DOHH2 (cell line): ENCODE measurements around the gene KIRREL3.

Experiments
- CTCF ChIP-seq: fragments of 200-600 bp; sonication (generic); IDR thresholded peaks from one replicate; pipeline ENCODE4 v1.5.1; 2014; ENCODE audit warnings: antibody characterized with exemption, mild to moderate bottlenecking, low read depth, low read length; ENCODE audit not compliant: poor library complexity, severe bottlenecking
- EZH2phosphoT487 ChIP-seq: fragments of 200-600 bp; sonication (generic); IDR thresholded peaks from 2 replicates; pipeline ENCODE4 v1.6.1; 2017; ENCODE audit warnings: borderline replicate concordance, mild to moderate bottlenecking, antibody characterized with exemption, low read length, moderate library complexity, mixed read lengths

GRCh38 chr11:126637795-126638175 lies 362.8 kb downstream of the KIRREL3 start:
- TF ChIP-seq CTCF (no peak), EZH2phosphoT487 (no peak)
